ENCODE measurements around the gene SMAD3.

The SMAD3 gene

GRCh38 chr15:67098768-67099282 is 33.4 kb downstream of the SMAD3 start:
- H3K9me3 ChIP-seq (ENCODE audit: severe bottlenecking): no peaks in the 10 kb centered on the region
- DNase-seq: no peak
- H3K27ac ChIP-seq: no peak overlapping the region
- H3K27me3 ChIP-seq (ENCODE audit: insufficient read depth, low read depth, severe bottlenecking): no peaks in the 10 kb centered on the region
- H3K36me3 ChIP-seq: no peaks in the 10 kb centered on the region
- H3K4me3 ChIP-seq (ENCODE audit: low read depth, low read length): no peak overlapping the region
- TF ChIP-seq CTCF (IDR thresholded peaks at IDR 0.05; ENCODE audit: low read depth, low read length): no peak

DNA sequence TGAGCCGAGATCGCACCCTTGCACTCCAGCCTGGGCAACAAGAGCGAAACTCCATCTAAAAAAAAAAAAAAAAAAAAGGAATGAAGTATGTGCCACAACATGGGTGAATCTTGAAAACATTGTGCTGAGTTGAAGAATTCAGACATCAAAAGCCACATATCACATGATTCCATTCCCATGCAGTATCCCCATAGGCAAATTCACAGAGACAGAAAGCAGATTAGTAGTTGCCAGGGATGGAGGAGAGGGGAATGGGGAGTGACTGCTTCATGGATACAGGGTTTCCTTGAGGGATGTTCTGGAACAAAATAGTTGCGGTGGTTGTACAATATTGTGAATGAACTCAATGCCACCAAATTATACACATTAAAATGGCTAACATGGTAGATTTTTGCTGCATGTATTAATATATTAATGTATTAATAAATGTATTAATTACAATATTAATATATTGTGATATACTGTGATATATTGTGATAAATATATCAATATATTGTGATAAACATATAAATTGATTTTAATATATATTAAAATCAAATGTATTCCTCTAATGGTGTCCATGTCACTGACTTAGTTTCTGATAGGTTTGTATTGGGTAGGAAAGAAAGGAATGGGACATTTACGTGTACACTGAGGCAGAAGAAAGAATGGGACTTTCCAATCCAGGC is 34.9 kb downstream of the SMAD3 start:
- no peak overlapping the region for H3K27ac ChIP-seq
- TF ChIP-seq CTCF (IDR thresholded peaks at IDR 0.05; ENCODE audit: low read depth, low read length): no peak
- H3K4me3 ChIP-seq (ENCODE audit: low read depth, low read length): no peak overlapping the region

GRCh38 chr15:67100801-67101581 is 35.6 kb downstream of the SMAD3 start:
- no peak overlapping the region for H3K27ac ChIP-seq
- no peaks in the 10 kb centered on the region for H3K36me3 ChIP-seq
- no peaks in the 10 kb centered on the region for H3K9me3 ChIP-seq (ENCODE audit: severe bottlenecking)
- H3K27me3 ChIP-seq (ENCODE audit: insufficient read depth, low read depth, severe bottlenecking): no peaks in the 10 kb centered on the region
- no peak for TF ChIP-seq CTCF (IDR thresholded peaks at IDR 0.05; ENCODE audit: low read depth, low read length)
- DNase-seq: no peak
- no peak overlapping the region for H3K4me3 ChIP-seq (ENCODE audit: low read depth, low read length)

More for the DNA sequence above, 34.9 kb downstream of the SMAD3 start:
- no peaks in the 10 kb centered on the region for H3K27me3 ChIP-seq (ENCODE audit: insufficient read depth, low read depth, severe bottlenecking)
- no peak for DNase-seq
- no peaks in the 10 kb centered on the region for H3K36me3 ChIP-seq
- no peaks in the 10 kb centered on the region for H3K9me3 ChIP-seq (ENCODE audit: severe bottlenecking)

GRCh38 chr15:67101911-67102598 is 36.7 kb downstream of the SMAD3 start:
- no peak for TF ChIP-seq CTCF (IDR thresholded peaks at IDR 0.05; ENCODE audit: low read depth, low read length)
- Histone ChIP-seq H3K27ac (no peak overlapping the region), H3K36me3 (no peaks in the 10 kb centered on the region), H3K4me3 (ENCODE audit: low read depth, low read length) (no peak overlapping the region), H3K9me3 (ENCODE audit: severe bottlenecking) (no peaks in the 10 kb centered on the region), H3K27me3 (ENCODE audit: insufficient read depth, low read depth, severe bottlenecking) (no peaks in the 10 kb centered on the region)
- DNase-seq: no peak

DNA sequence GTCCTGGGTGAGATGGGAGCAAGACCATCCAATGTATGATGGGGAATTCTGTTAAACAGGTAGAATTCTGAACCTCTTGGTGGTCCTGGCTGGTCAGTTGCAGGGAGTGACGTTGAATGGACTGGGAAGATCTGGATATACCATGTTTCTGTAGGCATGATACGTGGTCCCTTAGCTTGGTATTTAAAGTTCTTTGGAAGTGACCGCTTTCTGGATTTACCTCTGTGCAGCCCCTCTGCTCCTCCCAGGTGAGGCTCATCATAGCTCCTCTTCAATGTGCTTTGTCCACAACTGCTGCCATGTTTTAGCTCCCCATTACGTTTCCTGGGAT is 37.2 kb downstream of the SMAD3 start:
- Histone ChIP-seq H3K27ac (no peak overlapping the region), H3K36me3 (no peaks in the 10 kb centered on the region), H3K9me3 (ENCODE audit: severe bottlenecking) (no peaks in the 10 kb centered on the region), H3K4me3 (ENCODE audit: low read depth, low read length) (no peak overlapping the region), H3K27me3 (ENCODE audit: insufficient read depth, low read depth, severe bottlenecking) (no peaks in the 10 kb centered on the region)
- TF ChIP-seq CTCF (IDR thresholded peaks at IDR 0.05; ENCODE audit: low read depth, low read length): no peak
- DNase-seq: no peak
